Panc1 (cell line): ENCODE results near the gene KCTD6.

Source experiments
- POLR2AphosphoS5 ChIP-seq: IDR thresholded peaks from 2 replicates; pipeline ENCODE4 v1.6.1; 2012; ENCODE audit warnings: mild to moderate bottlenecking, low read depth, low read length, moderate library complexity
- SIN3A ChIP-seq: IDR thresholded peaks from 2 replicates; pipeline ENCODE4 v1.6.1; 2012; ENCODE audit warnings: low read depth, mild to moderate bottlenecking, low read length, moderate library complexity, borderline replicate concordance; ENCODE audit not compliant: insufficient read depth
- TCF7L2 ChIP-seq: IDR thresholded peaks from 2 replicates; pipeline ENCODE4 v1.6.1; 2011; ENCODE audit warnings: mild to moderate bottlenecking, low read depth, low read length, inconsistent platforms
- TF ChIP-seq, protein P1 (sequence below): fragments of 450-650 bp; IDR thresholded peaks from 2 replicates; pipeline ENCODE4 v1.5.1; 2017; ENCODE audit warnings: mild to moderate bottlenecking
- TF ChIP-seq, protein P2 (sequence below), 2 experiments: IDR thresholded peaks; 2 replicates each; pipeline ENCODE4 v1.6.1; 2011 to 2012; ENCODE audit warnings: low read depth in 2 of 2, control low read depth in 1 of 2, low read length in 1 of 2, mild to moderate bottlenecking in 1 of 2, moderate library complexity in 1 of 2; ENCODE audit not compliant: insufficient read depth in 1 of 2

- TF ChIP-seq, protein P1, sequence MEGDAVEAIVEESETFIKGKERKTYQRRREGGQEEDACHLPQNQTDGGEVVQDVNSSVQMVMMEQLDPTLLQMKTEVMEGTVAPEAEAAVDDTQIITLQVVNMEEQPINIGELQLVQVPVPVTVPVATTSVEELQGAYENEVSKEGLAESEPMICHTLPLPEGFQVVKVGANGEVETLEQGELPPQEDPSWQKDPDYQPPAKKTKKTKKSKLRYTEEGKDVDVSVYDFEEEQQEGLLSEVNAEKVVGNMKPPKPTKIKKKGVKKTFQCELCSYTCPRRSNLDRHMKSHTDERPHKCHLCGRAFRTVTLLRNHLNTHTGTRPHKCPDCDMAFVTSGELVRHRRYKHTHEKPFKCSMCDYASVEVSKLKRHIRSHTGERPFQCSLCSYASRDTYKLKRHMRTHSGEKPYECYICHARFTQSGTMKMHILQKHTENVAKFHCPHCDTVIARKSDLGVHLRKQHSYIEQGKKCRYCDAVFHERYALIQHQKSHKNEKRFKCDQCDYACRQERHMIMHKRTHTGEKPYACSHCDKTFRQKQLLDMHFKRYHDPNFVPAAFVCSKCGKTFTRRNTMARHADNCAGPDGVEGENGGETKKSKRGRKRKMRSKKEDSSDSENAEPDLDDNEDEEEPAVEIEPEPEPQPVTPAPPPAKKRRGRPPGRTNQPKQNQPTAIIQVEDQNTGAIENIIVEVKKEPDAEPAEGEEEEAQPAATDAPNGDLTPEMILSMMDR, result no peak
- TF ChIP-seq SIN3A (no peak), TCF7L2 (no peak), POLR2AphosphoS5 (no peak)
- TF ChIP-seq, protein P2, sequence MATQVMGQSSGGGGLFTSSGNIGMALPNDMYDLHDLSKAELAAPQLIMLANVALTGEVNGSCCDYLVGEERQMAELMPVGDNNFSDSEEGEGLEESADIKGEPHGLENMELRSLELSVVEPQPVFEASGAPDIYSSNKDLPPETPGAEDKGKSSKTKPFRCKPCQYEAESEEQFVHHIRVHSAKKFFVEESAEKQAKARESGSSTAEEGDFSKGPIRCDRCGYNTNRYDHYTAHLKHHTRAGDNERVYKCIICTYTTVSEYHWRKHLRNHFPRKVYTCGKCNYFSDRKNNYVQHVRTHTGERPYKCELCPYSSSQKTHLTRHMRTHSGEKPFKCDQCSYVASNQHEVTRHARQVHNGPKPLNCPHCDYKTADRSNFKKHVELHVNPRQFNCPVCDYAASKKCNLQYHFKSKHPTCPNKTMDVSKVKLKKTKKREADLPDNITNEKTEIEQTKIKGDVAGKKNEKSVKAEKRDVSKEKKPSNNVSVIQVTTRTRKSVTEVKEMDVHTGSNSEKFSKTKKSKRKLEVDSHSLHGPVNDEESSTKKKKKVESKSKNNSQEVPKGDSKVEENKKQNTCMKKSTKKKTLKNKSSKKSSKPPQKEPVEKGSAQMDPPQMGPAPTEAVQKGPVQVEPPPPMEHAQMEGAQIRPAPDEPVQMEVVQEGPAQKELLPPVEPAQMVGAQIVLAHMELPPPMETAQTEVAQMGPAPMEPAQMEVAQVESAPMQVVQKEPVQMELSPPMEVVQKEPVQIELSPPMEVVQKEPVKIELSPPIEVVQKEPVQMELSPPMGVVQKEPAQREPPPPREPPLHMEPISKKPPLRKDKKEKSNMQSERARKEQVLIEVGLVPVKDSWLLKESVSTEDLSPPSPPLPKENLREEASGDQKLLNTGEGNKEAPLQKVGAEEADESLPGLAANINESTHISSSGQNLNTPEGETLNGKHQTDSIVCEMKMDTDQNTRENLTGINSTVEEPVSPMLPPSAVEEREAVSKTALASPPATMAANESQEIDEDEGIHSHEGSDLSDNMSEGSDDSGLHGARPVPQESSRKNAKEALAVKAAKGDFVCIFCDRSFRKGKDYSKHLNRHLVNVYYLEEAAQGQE (IDR thresholded peaks at IDR 0.05; ENCODE audit: insufficient read depth in 1 of 2, low read depth in 2 of 2, low read length in 1 of 2), result no peak
Observed at GRCh38 chr3:58521336-58521670, 29.4 kb downstream of the KCTD6 start.
